Upper lobe of left lung (tissue), 6 donors: ENCODE data around the gene NKIRAS1. TPM values are rescaled to one million over a fixed set of nuclear protein-coding genes. Genes with fewer than 3 reads are reported as not detected.

Experiments
- total RNA-seq, 6 donors: library from RNA; depleted of rRNA in 4 of 6; stranded (reverse); fragments of >200 nt in 4 of 6; gene quantifications; one replicate each; pipeline versions ENCODE4 v1.1.0 to v1.2.1, GENCODE V29; 2016 to 2021
- donor health status: DM: no; HTN: no; CAD: no; lungs with moderate emphysema.
- donor health status: DM: no; HTN: yes; CAD: no; lungs with severe emphysema.

Gene NKIRAS1
- total RNA-seq, 6 donors from 2014 or later: 3.1 to 18.0 (median 9.1) TPM

Other genes starting within 250 kb of the NKIRAS1 start
- 100 to 1,000 TPM in 1 of 6 donors, 10 to 100 TPM in 5; 44.8 to 108 (median 80.5) TPM for gene UBE2E1, start 111.0 kb downstream of the NKIRAS1 start, total RNA-seq
- 1,000 to 10,000 TPM in 4 of 6 donors, 100 to 1,000 TPM in 2; 326 to 1,968 (median 1,284) TPM for gene RPL15, start 142 bp upstream of the NKIRAS1 start, total RNA-seq
- gene NR1D2, start 28.3 kb upstream of the NKIRAS1 start, total RNA-seq: 10 to 100 TPM; 19.6 to 52.4 (median 38.9) TPM